A549 (cell line): ENCODE data around the gene CEACAM16.

Experiments
- CTCF ChIP-seq: fragments of >200 bp; sonication (Bioruptor Twin); formaldehyde crosslinking; IDR thresholded peaks from 3 replicates; pipeline ENCODE4 v1.5.1; 2016
- HMGXB4 ChIP-seq: fragments of 250-450 bp; sonication (Bioruptor Pico); IDR thresholded peaks from 2 replicates; pipeline ENCODE4 v1.5.0; 2021; ENCODE audit warnings: mild to moderate bottlenecking, moderate library complexity, borderline replicate concordance
- JUN ChIP-seq, 2 experiments: fragments of >200 bp; sonication (Bioruptor Twin); formaldehyde crosslinking; IDR thresholded peaks; 2 replicates in 1 of 2; 3 replicates in 1 of 2; pipeline ENCODE4 v1.6.1; 2016 to 2017
- KDM5A ChIP-seq: fragments of 200-600 bp; sonication (generic); IDR thresholded peaks from 2 replicates; pipeline ENCODE4 v1.6.1; 2016; ENCODE audit warnings: antibody characterized with exemption, mild to moderate bottlenecking
- PHF8 ChIP-seq: fragments of 200-600 bp; sonication (generic); IDR thresholded peaks from 2 replicates; pipeline ENCODE4 v1.6.1; 2016; ENCODE audit warnings: low read depth, mild to moderate bottlenecking, antibody characterized with exemption, moderate library complexity, borderline replicate concordance
- POLR2A ChIP-seq: IDR thresholded peaks from 2 replicates; pipeline ENCODE4 v1.6.1; 2012; ENCODE audit warnings: mild to moderate bottlenecking, low read length
- POLR2AphosphoS2 ChIP-seq: conservative IDR thresholded peaks from 2 replicates; pipeline ENCODE4 v1.6.1; 2012; ENCODE audit warnings: low read length, improper control_type of control experiment, inconsistent platforms
- RAD21 ChIP-seq, 2 experiments: fragments of >200 bp in 1 of 2; sonication (Bioruptor Twin) in 1 of 2; formaldehyde crosslinking in 1 of 2; IDR thresholded peaks in 1 of 2; conservative IDR thresholded peaks in 1 of 2; 2 replicates in 1 of 2; 3 replicates in 1 of 2; pipeline ENCODE4 v1.6.1; 2012 to 2018; ENCODE audit warnings: inconsistent platforms in 1 of 2
- RARB ChIP-seq: fragments of 250-450 bp; sonication (Bioruptor Pico); IDR thresholded peaks from 2 replicates; pipeline ENCODE4 v1.8.0; 2021; ENCODE audit warnings: mild to moderate bottlenecking, moderate library complexity
- REST ChIP-seq: fragments of 200-600 bp; sonication (generic); IDR thresholded peaks from 2 replicates; pipeline ENCODE4 v1.6.1; 2016; ENCODE audit warnings: antibody characterized with exemption, mild to moderate bottlenecking, moderate library complexity
- SMC3 ChIP-seq: fragments of >200 bp; sonication (Bioruptor Twin); formaldehyde crosslinking; IDR thresholded peaks from 3 replicates; pipeline ENCODE4 v1.6.1; 2018; ENCODE audit warnings: inconsistent platforms
- USF2 ChIP-seq: fragments of 450-650 bp; IDR thresholded peaks from 2 replicates; pipeline ENCODE4 v1.6.1; 2014; ENCODE audit warnings: antibody characterized with exemption

GRCh38 chr19:44754750-44755080 lies 55.8 kb downstream of the CEACAM16 start:
- TF ChIP-seq RARB (CRISPR knock-in tag): no peak
- TF ChIP-seq POLR2A: no peak
- TF ChIP-seq CTCF: no peak
- TF ChIP-seq USF2: no peak
- TF ChIP-seq JUN (IDR thresholded peaks at IDR 0.05): peak in 1 of 2 experiments; percentile 11; a peak in 1 of 5 replicates
- TF ChIP-seq HMGXB4 (CRISPR knock-in tag): no peak
- no peak for TF ChIP-seq REST
- no peak for TF ChIP-seq POLR2AphosphoS2
- no peak for TF ChIP-seq RAD21 (conservative IDR thresholded peaks at IDR 0.05 in 1 of 2, IDR thresholded peaks at IDR 0.05 in 1 of 2)
- TF ChIP-seq KDM5A: no peak
- TF ChIP-seq PHF8: no peak
- TF ChIP-seq SMC3: no peak
